ENCODE data around the gene LRRN4CL.
"Not testable (repeated sequence)": the region's sequence is repeated elsewhere in the genome, so short reads cannot be mapped to it uniquely, and the experiment has no call there.

The LRRN4CL gene

GRCh38 chr11:62675415-62675814, 13.9 kb downstream of the LRRN4CL start:
- not testable (repeated sequence) for DNase-seq

- DNase-seq: no peak
Observed at GRCh38 chr11:62673196-62673525, 16.2 kb downstream of the LRRN4CL start.

- peak; percentile 81 to 91 (median 86) for DNase-seq
Observed at GRCh38 chr11:62671608-62672389, 17.5 kb downstream of the LRRN4CL start, which contains the start of the genes LBHD1 and UQCC3. LBHD1 (minus strand) TSS chr11:62672267; CDS start chr11:62670031, 2,236 bp downstream. UQCC3 (plus strand) TSS chr11:62671673; CDS start chr11:62671746, 73 bp downstream.

GRCh38 chr11:62671236-62671607, 18.1 kb downstream of the LRRN4CL start:
- DNase-seq: peak in 1 of 4 experiments; percentile 44

GRCh38 chr11:62669420-62670161, 19.7 kb downstream of the LRRN4CL start:
- DNase-seq: no peak

- no peak for DNase-seq
Observed at GRCh38 chr11:62667460-62667859, 21.9 kb downstream of the LRRN4CL start.

- DNase-seq: no peak
Observed at GRCh38 chr11:62666259-62666926, 22.9 kb downstream of the LRRN4CL start.

GRCh38 chr11:62665599-62666258, 23.6 kb downstream of the LRRN4CL start:
- DNase-seq: peak; percentile 55 to 76 (median 67)

GRCh38 chr11:62665075-62665598, 24.2 kb downstream of the LRRN4CL start, which contains the start of the genes C11orf98 and CSKMT:
C11orf98 (minus strand) TSS chr11:62665210; CDS start chr11:62665169, 41 bp downstream.
CSKMT (plus strand) TSS chr11:62665312; CDS start chr11:62665880, 568 bp downstream.
- DNase-seq: peak; percentile 95 to 98 (median 96)

- peak in 1 of 4 experiments; percentile 52 for DNase-seq
Observed at GRCh38 chr11:62664405-62665074, 24.8 kb downstream of the LRRN4CL start.

- no peak for DNase-seq
Observed at GRCh38 chr11:62656796-62657429, 32.4 kb downstream of the LRRN4CL start.

- no peak for DNase-seq
Observed at GRCh38 chr11:62654297-62654696, 35.0 kb downstream of the LRRN4CL start.

GRCh38 chr11:62652161-62653006, 36.9 kb downstream of the LRRN4CL start:
- DNase-seq: no peak

- not testable (repeated sequence) for DNase-seq
Observed at GRCh38 chr11:62650283-62650682, 39.0 kb downstream of the LRRN4CL start.

GRCh38 chr11:62649486-62649885, 39.8 kb downstream of the LRRN4CL start:
- DNase-seq: no peak

GRCh38 chr11:62648967-62649364, 40.4 kb downstream of the LRRN4CL start:
- no peak for DNase-seq

- no peak for DNase-seq
Observed at GRCh38 chr11:62648185-62648966, 41.0 kb downstream of the LRRN4CL start.

GRCh38 chr11:62647609-62648005, 41.7 kb downstream of the LRRN4CL start:
- DNase-seq: no peak
